ENCODE results near the gene C11orf86.
A peak's percentile ranks its signal among the peaks of the same experiment; 100 is the strongest.

DNA sequence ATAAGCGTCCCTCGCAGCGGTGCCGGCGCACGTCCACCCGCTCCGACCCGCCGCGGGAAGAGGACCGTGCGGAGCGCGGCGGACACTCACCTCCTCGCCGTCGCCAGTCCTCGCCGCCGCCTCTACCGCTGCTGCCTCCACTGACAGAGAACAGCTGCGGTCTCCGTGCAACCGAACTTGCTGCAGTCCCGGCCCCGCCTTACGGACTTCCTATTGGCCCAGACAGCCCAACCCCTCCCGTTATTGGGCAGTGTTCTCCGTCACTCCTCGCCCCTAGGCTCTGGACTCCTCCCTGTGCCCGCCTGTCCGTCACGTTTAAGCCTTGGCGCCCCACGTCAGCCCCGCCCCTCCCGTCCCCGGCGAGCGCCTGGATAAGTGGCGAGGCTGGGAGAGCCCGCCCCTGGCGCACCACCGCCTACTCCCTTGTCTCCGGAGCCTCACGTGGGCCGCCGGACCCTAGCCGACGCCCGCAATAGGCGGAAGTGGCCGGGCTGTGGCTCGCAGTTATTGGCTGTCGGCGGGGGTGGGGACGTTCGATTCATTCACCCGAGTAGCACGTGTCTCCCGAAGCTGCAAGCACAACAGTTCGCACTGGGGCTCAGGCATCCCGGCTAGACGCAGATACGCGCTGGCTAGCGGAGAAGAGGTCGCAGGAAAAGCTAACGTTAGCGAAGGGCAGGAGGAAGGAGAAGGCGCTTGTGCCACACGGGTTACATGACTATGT, 16.7 kb upstream of the C11orf86 start, which contains the start of gene PC:
- peak; percentile 71; the same call in 1 of the 2 replicates for TF ChIP-seq TAF1 (IDR thresholded peaks at IDR 0.05; ENCODE audit: low read depth)
- no peak for TF ChIP-seq CEBPB (IDR thresholded peaks at IDR 0.05)
- TF ChIP-seq, protein P1, sequence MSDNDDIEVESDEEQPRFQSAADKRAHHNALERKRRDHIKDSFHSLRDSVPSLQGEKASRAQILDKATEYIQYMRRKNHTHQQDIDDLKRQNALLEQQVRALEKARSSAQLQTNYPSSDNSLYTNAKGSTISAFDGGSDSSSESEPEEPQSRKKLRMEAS (IDR thresholded peaks at IDR 0.05) = peak; percentile 100
- TF ChIP-seq, protein P2, sequence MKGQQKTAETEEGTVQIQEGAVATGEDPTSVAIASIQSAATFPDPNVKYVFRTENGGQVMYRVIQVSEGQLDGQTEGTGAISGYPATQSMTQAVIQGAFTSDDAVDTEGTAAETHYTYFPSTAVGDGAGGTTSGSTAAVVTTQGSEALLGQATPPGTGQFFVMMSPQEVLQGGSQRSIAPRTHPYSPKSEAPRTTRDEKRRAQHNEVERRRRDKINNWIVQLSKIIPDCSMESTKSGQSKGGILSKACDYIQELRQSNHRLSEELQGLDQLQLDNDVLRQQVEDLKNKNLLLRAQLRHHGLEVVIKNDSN (IDR thresholded peaks at IDR 0.05) = peak; percentile 96
- TF ChIP-seq CREB1 (IDR thresholded peaks at IDR 0.05; ENCODE audit: low read depth) = peak; percentile 53; the same call in 1 of the 2 replicates
- no peak; the same call in 1 of the 2 replicates for TF ChIP-seq RAD21 (IDR thresholded peaks at IDR 0.05; ENCODE audit: low read depth)
- TF ChIP-seq, protein P3, sequence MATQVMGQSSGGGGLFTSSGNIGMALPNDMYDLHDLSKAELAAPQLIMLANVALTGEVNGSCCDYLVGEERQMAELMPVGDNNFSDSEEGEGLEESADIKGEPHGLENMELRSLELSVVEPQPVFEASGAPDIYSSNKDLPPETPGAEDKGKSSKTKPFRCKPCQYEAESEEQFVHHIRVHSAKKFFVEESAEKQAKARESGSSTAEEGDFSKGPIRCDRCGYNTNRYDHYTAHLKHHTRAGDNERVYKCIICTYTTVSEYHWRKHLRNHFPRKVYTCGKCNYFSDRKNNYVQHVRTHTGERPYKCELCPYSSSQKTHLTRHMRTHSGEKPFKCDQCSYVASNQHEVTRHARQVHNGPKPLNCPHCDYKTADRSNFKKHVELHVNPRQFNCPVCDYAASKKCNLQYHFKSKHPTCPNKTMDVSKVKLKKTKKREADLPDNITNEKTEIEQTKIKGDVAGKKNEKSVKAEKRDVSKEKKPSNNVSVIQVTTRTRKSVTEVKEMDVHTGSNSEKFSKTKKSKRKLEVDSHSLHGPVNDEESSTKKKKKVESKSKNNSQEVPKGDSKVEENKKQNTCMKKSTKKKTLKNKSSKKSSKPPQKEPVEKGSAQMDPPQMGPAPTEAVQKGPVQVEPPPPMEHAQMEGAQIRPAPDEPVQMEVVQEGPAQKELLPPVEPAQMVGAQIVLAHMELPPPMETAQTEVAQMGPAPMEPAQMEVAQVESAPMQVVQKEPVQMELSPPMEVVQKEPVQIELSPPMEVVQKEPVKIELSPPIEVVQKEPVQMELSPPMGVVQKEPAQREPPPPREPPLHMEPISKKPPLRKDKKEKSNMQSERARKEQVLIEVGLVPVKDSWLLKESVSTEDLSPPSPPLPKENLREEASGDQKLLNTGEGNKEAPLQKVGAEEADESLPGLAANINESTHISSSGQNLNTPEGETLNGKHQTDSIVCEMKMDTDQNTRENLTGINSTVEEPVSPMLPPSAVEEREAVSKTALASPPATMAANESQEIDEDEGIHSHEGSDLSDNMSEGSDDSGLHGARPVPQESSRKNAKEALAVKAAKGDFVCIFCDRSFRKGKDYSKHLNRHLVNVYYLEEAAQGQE (IDR thresholded peaks at IDR 0.05; ENCODE audit: low read depth) = no peak
- TF ChIP-seq NFIC (IDR thresholded peaks at IDR 0.05) = no peak
- TF ChIP-seq EP300 (IDR thresholded peaks at IDR 0.05; ENCODE audit: borderline replicate concordance) = no peak
- no peak for TF ChIP-seq EGR1 (IDR thresholded peaks at IDR 0.05)

All from Ishikawa (cell line).